Measurements from ENCODE around the gene HOPX.

The HOPX gene

GRCh38 chr4:56689201-56689969 is 8.3 kb upstream of the HOPX start:
- no peak for DNase-seq (ENCODE audit: low read depth)
- H3K4me3 ChIP-seq (ENCODE audit: low read depth, low read length) = no peak overlapping the region
- no peak for TF ChIP-seq CTCF (conservative IDR thresholded peaks at IDR 0.05; ENCODE audit: low read depth, low read length)

GRCh38 chr4:56688094-56688647 is 7.1 kb upstream of the HOPX start:
- no peak overlapping the region for H3K4me3 ChIP-seq (ENCODE audit: low read depth, low read length)
- TF ChIP-seq CTCF (conservative IDR thresholded peaks at IDR 0.05; ENCODE audit: low read depth, low read length) = no peak
- DNase-seq (ENCODE audit: low read depth) = no peak

- H3K4me3 ChIP-seq (ENCODE audit: low read depth, low read length) = no peak overlapping the region
- no peak for DNase-seq (ENCODE audit: low read depth)
- TF ChIP-seq CTCF (conservative IDR thresholded peaks at IDR 0.05; ENCODE audit: low read depth, low read length) = no peak
These were observed 5.6 kb upstream of the HOPX start for GRCh38 chr4:56686537-56687231.

GRCh38 chr4:56684320-56685050 is 3.4 kb upstream of the HOPX start:
- H3K4me3 ChIP-seq (ENCODE audit: low read depth, low read length) = no peak overlapping the region
- TF ChIP-seq CTCF (conservative IDR thresholded peaks at IDR 0.05; ENCODE audit: low read depth, low read length) = peak; percentile 14
- peak; percentile 54 for DNase-seq (ENCODE audit: low read depth)

- TF ChIP-seq CTCF (conservative IDR thresholded peaks at IDR 0.05; ENCODE audit: low read depth, low read length) = no peak
- H3K4me3 ChIP-seq (ENCODE audit: low read depth, low read length) = no peak overlapping the region
- no peak for DNase-seq (ENCODE audit: low read depth)
These were observed 2.4 kb upstream of the HOPX start for GRCh38 chr4:56683455-56683854.

GRCh38 chr4:56681853-56682525 is 893 bp upstream of the HOPX start:
- no peak for TF ChIP-seq CTCF (conservative IDR thresholded peaks at IDR 0.05; ENCODE audit: low read depth, low read length)
- no peak overlapping the region for H3K4me3 ChIP-seq (ENCODE audit: low read depth, low read length)
- no peak for DNase-seq (ENCODE audit: low read depth)
